HCT116 (cell line): ENCODE results near the gene IL1RAPL2. TPM values are rescaled to one million over a fixed set of nuclear protein-coding genes. Genes with fewer than 3 reads are reported as not detected.

Experiments
- ATAC-seq: fragments of 200-7000 bp; cut with Tn5 transposase; 2 replicates; pipeline ENCODE4 v1.9.1; 2020; ENCODE audit warnings: mild to moderate bottlenecking, moderate library complexity
- BruUV-seq: library from RNA; stranded (reverse); fragments of 400-500 nt; replicated peaks from 2 replicates; lab custom pipeline; 2021; lab: Mats Ljungman, UMichigan
- CTCF ChIA-PET: fragments of 300-600 bp; sonication (Branson Sonifier 250); formaldehyde crosslinking; loops from one replicate; lab custom pipeline; 2021; ENCODE audit warnings: antibody characterized with exemption; lab: Charles Lee
- POLR2A ChIA-PET: fragments of 300-600, 350-600 bp; sonication (Branson Sonifier 250); formaldehyde crosslinking; loops from one replicate; lab custom pipeline; 2021; ENCODE audit warnings: antibody characterized with exemption; lab: Charles Lee
- RAD21 ChIA-PET, 2 experiments: fragments of 300-600 bp; sonication (Branson Sonifier 250); formaldehyde crosslinking; loops; one replicate each; lab custom pipeline; 2023; ENCODE audit warnings: low total read pairs in 2 of 2; ENCODE audit not compliant: uncharacterized antibody in 2 of 2, unreplicated experiment in 2 of 2, low non-redundant PET in 1 of 2; lab: Charles Lee
- DNase-seq: peaks from one replicate; pipeline ENCODE4 v3.0.0-alpha.2; 2010; ENCODE audit warnings: low read depth, low spot score
- H2AFZ ChIP-seq: fragments of 200-600 bp; shearing (Covaris generic), sonication (generic); 2 replicates; pipeline ENCODE4 v1.6.1; 2017; ENCODE audit warnings: low read depth, mixed run types, mixed read lengths, antibody characterized with exemption, low read length; ENCODE audit not compliant: poor library complexity, severe bottlenecking
- H3K27ac ChIP-seq: 2 replicates; pipeline ENCODE4 v1.5.1; 2012; ENCODE audit warnings: low read depth, low read length
- H3K27me3 ChIP-seq: fragments of 200-600 bp; sonication (generic); 2 replicates; pipeline ENCODE4 v1.6.1; 2016; ENCODE audit warnings: mixed run types, low read length, mixed read lengths; ENCODE audit not compliant: insufficient read depth
- H3K36me3 ChIP-seq, 2 experiments: fragments of 200-500 bp in 1 of 2; fragments of 200-600 bp in 1 of 2; sonication (Bioruptor generic) in 1 of 2; sonication (generic) in 1 of 2; 2 replicates each; pipeline versions ENCODE4 v1.5.1 to v1.6.1; 2014 to 2016; ENCODE audit warnings: low read length in 2 of 2, inconsistent platforms in 1 of 2, mixed read lengths in 1 of 2, mixed run types in 1 of 2; ENCODE audit not compliant: insufficient read depth in 2 of 2, control insufficient read depth in 1 of 2
- H3K4me1 ChIP-seq, 2 experiments: fragments of 200-600 bp in 1 of 2; sonication (generic) in 1 of 2; 2 replicates each; pipeline versions ENCODE4 v1.5.1 to v1.6.1; 2012 to 2017; ENCODE audit warnings: low read length in 2 of 2, inconsistent platforms in 1 of 2, mild to moderate bottlenecking in 1 of 2, mixed read lengths in 1 of 2, mixed run types in 1 of 2, moderate library complexity in 1 of 2; ENCODE audit not compliant: insufficient read depth in 2 of 2, control insufficient read depth in 1 of 2
- H3K4me2 ChIP-seq: fragments of 200-600 bp; sonication (generic); 2 replicates; pipeline ENCODE4 v1.6.1; 2017; ENCODE audit warnings: mixed run types, low read length, mixed read lengths
- H3K4me3 ChIP-seq, 2 experiments: fragments of 200-600 bp in 1 of 2; sonication (generic) in 1 of 2; replicated peaks in 1 of 2; 2 replicates each; pipeline ENCODE4 v1.5.1; 2011 to 2016; ENCODE audit warnings: low read length in 2 of 2, control low read depth in 1 of 2, low read depth in 1 of 2, mild to moderate bottlenecking in 1 of 2, mixed read lengths in 1 of 2, mixed run types in 1 of 2
- H3K79me2 ChIP-seq: fragments of 200-600 bp; sonication (generic); 2 replicates; pipeline ENCODE4 v1.6.1; 2017; ENCODE audit warnings: mild to moderate bottlenecking, mixed run types, low read length, moderate library complexity, mixed read lengths; ENCODE audit not compliant: insufficient read depth
- H3K9ac ChIP-seq: fragments of 200-600 bp; sonication (generic); 2 replicates; pipeline ENCODE4 v1.6.1; 2016; ENCODE audit warnings: low read length, mixed read lengths
- H3K9me2 ChIP-seq: fragments of 200-600 bp; sonication (generic), shearing (Covaris generic); 2 replicates; pipeline ENCODE4 v1.6.1; 2017; ENCODE audit warnings: mixed run types, mild to moderate bottlenecking, moderate library complexity; ENCODE audit not compliant: insufficient read depth
- H3K9me3 ChIP-seq, 2 experiments: fragments of 200-500 bp in 1 of 2; fragments of 200-600 bp in 1 of 2; sonication (Bioruptor generic) in 1 of 2; sonication (generic) in 1 of 2; 2 replicates each; pipeline ENCODE4 v1.6.1; 2014 to 2017; ENCODE audit warnings: low read length in 2 of 2, mixed read lengths in 2 of 2, inconsistent platforms in 1 of 2, low read depth in 1 of 2, mild to moderate bottlenecking in 1 of 2, mixed run types in 1 of 2, moderate library complexity in 1 of 2; ENCODE audit not compliant: control insufficient read depth in 1 of 2, insufficient read depth in 1 of 2
- H4K20me1 ChIP-seq: fragments of 200-600 bp; sonication (generic), shearing (Covaris generic); 2 replicates; pipeline ENCODE4 v1.6.1; 2017; ENCODE audit warnings: mixed run types, mild to moderate bottlenecking, moderate library complexity; ENCODE audit not compliant: insufficient read depth
- CEBPB ChIP-seq: IDR thresholded peaks from 2 replicates; pipeline ENCODE4 v1.6.1; 2012; ENCODE audit warnings: low read depth
- EGR1 ChIP-seq: IDR thresholded peaks from 2 replicates; pipeline ENCODE4 v1.6.1; 2012; ENCODE audit warnings: low read depth
- EZH2 ChIP-seq: fragments of 200-600 bp; sonication (generic); IDR thresholded peaks from 2 replicates; pipeline ENCODE4 v1.6.1; 2017; ENCODE audit warnings: antibody characterized with exemption, mixed run types
- EZH2phosphoT487 ChIP-seq: fragments of 200-600 bp; IDR thresholded peaks from 2 replicates; pipeline ENCODE4 v1.6.1; 2018; ENCODE audit warnings: antibody characterized with exemption, borderline replicate concordance
- JUND ChIP-seq: IDR thresholded peaks from 2 replicates; pipeline ENCODE4 v1.6.1; 2012
- POLR2A ChIP-seq: IDR thresholded peaks from 2 replicates; pipeline ENCODE4 v1.7.0; 2011; ENCODE audit warnings: borderline replicate concordance; ENCODE audit not compliant: insufficient read depth, insufficient read length; ENCODE audit errors: extremely low read depth
- POLR2AphosphoS5 ChIP-seq: IDR thresholded peaks from 2 replicates; pipeline ENCODE4 v1.6.1; 2011; ENCODE audit warnings: mild to moderate bottlenecking, low read depth, low read length, moderate library complexity
- RAD21 ChIP-seq: IDR thresholded peaks from 2 replicates; pipeline ENCODE4 v1.6.1; 2012; ENCODE audit warnings: low read depth, mild to moderate bottlenecking
- SIN3A ChIP-seq: IDR thresholded peaks from 2 replicates; pipeline ENCODE4 v1.6.1; 2012; ENCODE audit warnings: low read depth
- SP1 ChIP-seq: IDR thresholded peaks from 2 replicates; pipeline ENCODE4 v1.6.1; 2012; ENCODE audit warnings: low read depth
- SRF ChIP-seq: IDR thresholded peaks from 2 replicates; pipeline ENCODE4 v1.6.1; 2012; ENCODE audit warnings: low read depth
- TCF7L2 ChIP-seq: IDR thresholded peaks from 2 replicates; pipeline ENCODE4 v1.7.0; 2011; ENCODE audit warnings: borderline replicate concordance, inconsistent platforms; ENCODE audit not compliant: insufficient read depth, insufficient read length; ENCODE audit errors: extremely low read depth
- ZFX ChIP-seq: fragments of 450-650 bp; IDR thresholded peaks from 2 replicates; pipeline ENCODE4 v1.6.1; 2017
- ZNF274 ChIP-seq: fragments of 200-500 bp; sonication (Bioruptor generic); IDR thresholded peaks from 2 replicates; pipeline ENCODE4 v1.6.1; 2014; ENCODE audit warnings: mild to moderate bottlenecking, low read depth, low read length, inconsistent platforms
- intact Hi-C: fragments of 100-400 bp; cut with micrococcal nuclease; formaldehyde crosslinking; loops from 2 replicates; pipeline ENCODE4 v1.10.0; 2022
- total RNA-seq: library from RNA; stranded (reverse); gene quantifications from one replicate; pipeline ENCODE4 v1.2.1, GENCODE V29; 2021; ENCODE audit not compliant: unreplicated experiment
- TF ChIP-seq, protein P1 (sequence below): IDR thresholded peaks from 2 replicates; pipeline ENCODE4 v1.6.1; 2012; ENCODE audit warnings: low read depth
- TF ChIP-seq, protein P2 (sequence below), 3 experiments: fragments of 200-600 bp in 1 of 3; sonication (generic) in 1 of 3; IDR thresholded peaks in 2 of 3; conservative IDR thresholded peaks in 1 of 3; 2 replicates each; pipeline ENCODE4 v1.5.1; 2012 to 2017; ENCODE audit warnings: low read depth in 2 of 3, low read length in 2 of 3, antibody characterized with exemption in 1 of 3, borderline replicate concordance in 1 of 3, control low read depth in 1 of 3, mild to moderate bottlenecking in 1 of 3, mixed read lengths in 1 of 3, mixed run types in 1 of 3, moderate library complexity in 1 of 3; ENCODE audit not compliant: insufficient read depth in 1 of 3
- TF ChIP-seq, protein P3 (sequence below): IDR thresholded peaks from 2 replicates; pipeline ENCODE4 v1.6.1; 2011; ENCODE audit warnings: mild to moderate bottlenecking, low read length, moderate library complexity; ENCODE audit not compliant: insufficient replicate concordance; ENCODE audit errors: extremely low read depth

Gene IL1RAPL2
- total RNA-seq, 1 experiment from 2014 or later, result not detected

DNA sequence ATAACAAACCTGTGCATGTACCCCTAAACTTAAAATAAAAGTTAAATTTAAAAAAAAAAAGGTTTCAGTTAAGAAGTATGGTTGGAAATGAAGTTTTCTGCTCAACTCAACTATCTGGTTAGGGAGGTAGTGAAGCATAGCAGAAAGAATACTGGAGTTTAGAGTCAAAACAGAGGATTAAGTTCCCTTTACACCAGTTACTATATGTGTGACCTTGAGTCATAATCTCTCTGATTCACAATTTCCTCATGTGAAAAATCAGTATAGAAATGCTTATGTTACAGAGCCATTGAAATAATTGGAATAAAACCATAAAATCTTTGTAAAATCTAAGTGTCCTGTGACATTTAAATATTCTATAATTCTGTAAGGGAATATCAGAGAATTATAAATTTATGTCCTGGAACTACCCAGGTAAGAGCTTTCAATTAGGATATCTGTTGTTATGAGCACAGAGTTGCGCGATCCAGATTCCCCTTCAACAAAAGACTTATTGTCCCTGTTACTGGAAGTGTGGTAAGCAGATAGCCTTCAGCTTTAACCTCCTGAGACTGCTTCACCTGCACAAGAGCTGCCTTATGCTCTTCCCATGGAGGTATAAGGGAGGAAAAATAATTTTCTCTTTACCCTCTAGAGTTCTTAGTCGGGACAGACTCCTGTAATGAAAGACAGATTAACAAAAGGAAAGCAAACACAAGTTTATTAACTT lies 1052.5 kb downstream of the IL1RAPL2 start:
- Histone ChIP-seq H3K4me3 (no peak overlapping the region), H3K4me2 (no peak overlapping the region), H3K9ac (no peak overlapping the region), H3K27ac (no peak overlapping the region), H3K27me3 (no peaks in the 10 kb centered on the region), H3K79me2 (no peaks in the 10 kb centered on the region), H3K4me1 (no peaks in the 10 kb centered on the region), H3K36me3 (no peaks in the 10 kb centered on the region), H3K9me2 (no peaks in the 10 kb centered on the region), H2AFZ (no peak overlapping the region), H4K20me1 (no peaks in the 10 kb centered on the region), H3K9me3 (no peaks in the 10 kb centered on the region)
- POLR2A ChIA-PET, result no interaction called here
- CTCF ChIA-PET, result no interaction called here
- TF ChIP-seq POLR2A (no peak), EGR1 (no peak), EZH2phosphoT487 (no peak), JUND (no peak), SIN3A (no peak), ZFX (no peak), ZNF274 (no peak), EZH2 (no peak), SRF (no peak), POLR2AphosphoS5 (no peak), SP1 (no peak), RAD21 (no peak), CEBPB (no peak), TCF7L2 (no peak)
- TF ChIP-seq, protein P1, sequence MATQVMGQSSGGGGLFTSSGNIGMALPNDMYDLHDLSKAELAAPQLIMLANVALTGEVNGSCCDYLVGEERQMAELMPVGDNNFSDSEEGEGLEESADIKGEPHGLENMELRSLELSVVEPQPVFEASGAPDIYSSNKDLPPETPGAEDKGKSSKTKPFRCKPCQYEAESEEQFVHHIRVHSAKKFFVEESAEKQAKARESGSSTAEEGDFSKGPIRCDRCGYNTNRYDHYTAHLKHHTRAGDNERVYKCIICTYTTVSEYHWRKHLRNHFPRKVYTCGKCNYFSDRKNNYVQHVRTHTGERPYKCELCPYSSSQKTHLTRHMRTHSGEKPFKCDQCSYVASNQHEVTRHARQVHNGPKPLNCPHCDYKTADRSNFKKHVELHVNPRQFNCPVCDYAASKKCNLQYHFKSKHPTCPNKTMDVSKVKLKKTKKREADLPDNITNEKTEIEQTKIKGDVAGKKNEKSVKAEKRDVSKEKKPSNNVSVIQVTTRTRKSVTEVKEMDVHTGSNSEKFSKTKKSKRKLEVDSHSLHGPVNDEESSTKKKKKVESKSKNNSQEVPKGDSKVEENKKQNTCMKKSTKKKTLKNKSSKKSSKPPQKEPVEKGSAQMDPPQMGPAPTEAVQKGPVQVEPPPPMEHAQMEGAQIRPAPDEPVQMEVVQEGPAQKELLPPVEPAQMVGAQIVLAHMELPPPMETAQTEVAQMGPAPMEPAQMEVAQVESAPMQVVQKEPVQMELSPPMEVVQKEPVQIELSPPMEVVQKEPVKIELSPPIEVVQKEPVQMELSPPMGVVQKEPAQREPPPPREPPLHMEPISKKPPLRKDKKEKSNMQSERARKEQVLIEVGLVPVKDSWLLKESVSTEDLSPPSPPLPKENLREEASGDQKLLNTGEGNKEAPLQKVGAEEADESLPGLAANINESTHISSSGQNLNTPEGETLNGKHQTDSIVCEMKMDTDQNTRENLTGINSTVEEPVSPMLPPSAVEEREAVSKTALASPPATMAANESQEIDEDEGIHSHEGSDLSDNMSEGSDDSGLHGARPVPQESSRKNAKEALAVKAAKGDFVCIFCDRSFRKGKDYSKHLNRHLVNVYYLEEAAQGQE, result no peak
- TF ChIP-seq, protein P2, sequence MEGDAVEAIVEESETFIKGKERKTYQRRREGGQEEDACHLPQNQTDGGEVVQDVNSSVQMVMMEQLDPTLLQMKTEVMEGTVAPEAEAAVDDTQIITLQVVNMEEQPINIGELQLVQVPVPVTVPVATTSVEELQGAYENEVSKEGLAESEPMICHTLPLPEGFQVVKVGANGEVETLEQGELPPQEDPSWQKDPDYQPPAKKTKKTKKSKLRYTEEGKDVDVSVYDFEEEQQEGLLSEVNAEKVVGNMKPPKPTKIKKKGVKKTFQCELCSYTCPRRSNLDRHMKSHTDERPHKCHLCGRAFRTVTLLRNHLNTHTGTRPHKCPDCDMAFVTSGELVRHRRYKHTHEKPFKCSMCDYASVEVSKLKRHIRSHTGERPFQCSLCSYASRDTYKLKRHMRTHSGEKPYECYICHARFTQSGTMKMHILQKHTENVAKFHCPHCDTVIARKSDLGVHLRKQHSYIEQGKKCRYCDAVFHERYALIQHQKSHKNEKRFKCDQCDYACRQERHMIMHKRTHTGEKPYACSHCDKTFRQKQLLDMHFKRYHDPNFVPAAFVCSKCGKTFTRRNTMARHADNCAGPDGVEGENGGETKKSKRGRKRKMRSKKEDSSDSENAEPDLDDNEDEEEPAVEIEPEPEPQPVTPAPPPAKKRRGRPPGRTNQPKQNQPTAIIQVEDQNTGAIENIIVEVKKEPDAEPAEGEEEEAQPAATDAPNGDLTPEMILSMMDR (IDR thresholded peaks at IDR 0.05 in 2 of 3, conservative IDR thresholded peaks at IDR 0.05 in 1 of 3; ENCODE audit: borderline replicate concordance in 1 of 3, insufficient read depth in 1 of 3, low read depth in 2 of 3, low read length in 2 of 3), result no peak
- TF ChIP-seq, protein P3, sequence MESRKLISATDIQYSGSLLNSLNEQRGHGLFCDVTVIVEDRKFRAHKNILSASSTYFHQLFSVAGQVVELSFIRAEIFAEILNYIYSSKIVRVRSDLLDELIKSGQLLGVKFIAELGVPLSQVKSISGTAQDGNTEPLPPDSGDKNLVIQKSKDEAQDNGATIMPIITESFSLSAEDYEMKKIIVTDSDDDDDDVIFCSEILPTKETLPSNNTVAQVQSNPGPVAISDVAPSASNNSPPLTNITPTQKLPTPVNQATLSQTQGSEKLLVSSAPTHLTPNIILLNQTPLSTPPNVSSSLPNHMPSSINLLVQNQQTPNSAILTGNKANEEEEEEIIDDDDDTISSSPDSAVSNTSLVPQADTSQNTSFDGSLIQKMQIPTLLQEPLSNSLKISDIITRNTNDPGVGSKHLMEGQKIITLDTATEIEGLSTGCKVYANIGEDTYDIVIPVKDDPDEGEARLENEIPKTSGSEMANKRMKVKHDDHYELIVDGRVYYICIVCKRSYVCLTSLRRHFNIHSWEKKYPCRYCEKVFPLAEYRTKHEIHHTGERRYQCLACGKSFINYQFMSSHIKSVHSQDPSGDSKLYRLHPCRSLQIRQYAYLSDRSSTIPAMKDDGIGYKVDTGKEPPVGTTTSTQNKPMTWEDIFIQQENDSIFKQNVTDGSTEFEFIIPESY, result no peak
- ATAC-seq (no peak), DNase-seq (no peak)
- RAD21 ChIA-PET, result no interaction called here
- no TSS peak for BruUV-seq
- intact Hi-C loops, result no loop called here
